ENCODE results near the gene RNF220. TPM values are rescaled to one million over a fixed set of nuclear protein-coding genes. Genes with fewer than 3 reads are reported as not detected.

The RNF220 gene
- total RNA-seq, 1 donor from 2014 or later, result 72.5 TPM

DNA sequence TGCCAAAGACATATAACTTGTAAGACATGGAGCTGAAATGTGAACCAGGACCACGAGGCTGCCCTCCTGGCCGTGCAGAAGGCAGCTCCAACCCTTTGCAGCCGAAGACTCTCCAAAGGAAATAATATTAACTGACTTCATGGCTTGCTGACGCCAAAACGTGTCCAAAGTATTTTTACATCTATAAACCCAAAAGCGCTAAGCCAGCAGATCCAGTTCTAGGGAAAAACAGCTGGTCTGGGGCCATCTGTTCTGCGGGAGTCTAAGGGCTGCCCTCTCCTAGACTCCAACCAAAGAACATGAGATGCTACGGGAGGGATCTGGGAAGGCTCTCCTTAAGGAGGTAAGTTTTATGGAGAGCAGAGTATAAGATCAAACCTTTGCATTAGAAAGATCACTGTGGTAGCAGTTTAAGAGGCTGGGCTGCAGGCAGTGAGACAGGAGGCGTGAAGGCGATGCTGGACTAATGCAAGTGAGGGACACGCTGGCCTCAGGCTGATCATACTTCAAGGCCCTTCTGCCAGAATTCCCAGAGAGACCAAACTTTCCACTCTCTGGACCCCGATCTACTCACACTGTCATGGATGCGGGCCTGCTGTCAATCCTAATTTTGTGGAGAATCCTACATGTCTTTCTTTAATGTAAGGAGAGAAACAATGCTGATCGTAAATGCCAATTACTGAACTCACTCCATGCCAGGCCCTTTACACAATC is 268.1 kb downstream of the RNF220 start:
- Histone ChIP-seq H3K27ac (peak overlapping the region; percentile 95), H3K9me3 (no peaks in the 10 kb centered on the region), H3K36me3 (no peaks in the 10 kb centered on the region), H3K27me3 (ENCODE audit: low read depth) (no peaks in the 10 kb centered on the region), H3K4me3 (peak overlapping the region; percentile 67), H3K4me1 (peaks cover 54% of the 10 kb centered on the region)
- ATAC-seq (no peak), DNase-seq (no peak)
- intact Hi-C loops (cut with DNase I), result no loop called here
- TF ChIP-seq, protein P1, sequence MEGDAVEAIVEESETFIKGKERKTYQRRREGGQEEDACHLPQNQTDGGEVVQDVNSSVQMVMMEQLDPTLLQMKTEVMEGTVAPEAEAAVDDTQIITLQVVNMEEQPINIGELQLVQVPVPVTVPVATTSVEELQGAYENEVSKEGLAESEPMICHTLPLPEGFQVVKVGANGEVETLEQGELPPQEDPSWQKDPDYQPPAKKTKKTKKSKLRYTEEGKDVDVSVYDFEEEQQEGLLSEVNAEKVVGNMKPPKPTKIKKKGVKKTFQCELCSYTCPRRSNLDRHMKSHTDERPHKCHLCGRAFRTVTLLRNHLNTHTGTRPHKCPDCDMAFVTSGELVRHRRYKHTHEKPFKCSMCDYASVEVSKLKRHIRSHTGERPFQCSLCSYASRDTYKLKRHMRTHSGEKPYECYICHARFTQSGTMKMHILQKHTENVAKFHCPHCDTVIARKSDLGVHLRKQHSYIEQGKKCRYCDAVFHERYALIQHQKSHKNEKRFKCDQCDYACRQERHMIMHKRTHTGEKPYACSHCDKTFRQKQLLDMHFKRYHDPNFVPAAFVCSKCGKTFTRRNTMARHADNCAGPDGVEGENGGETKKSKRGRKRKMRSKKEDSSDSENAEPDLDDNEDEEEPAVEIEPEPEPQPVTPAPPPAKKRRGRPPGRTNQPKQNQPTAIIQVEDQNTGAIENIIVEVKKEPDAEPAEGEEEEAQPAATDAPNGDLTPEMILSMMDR (IDR thresholded peaks at IDR 0.05), result no peak

GRCh38 chr1:44673675-44674112 is 268.6 kb downstream of the RNF220 start:
- DNase-seq (no peak), ATAC-seq (peak in 1 of 2 donors; percentile 1)
- Histone ChIP-seq H3K36me3 (no peaks in the 10 kb centered on the region), H3K27ac (peak overlapping the region; percentile 95), H3K9me3 (no peaks in the 10 kb centered on the region), H3K4me1 (peaks cover 55% of the 10 kb centered on the region), H3K27me3 (ENCODE audit: low read depth) (no peaks in the 10 kb centered on the region), H3K4me3 (peak overlapping the region; percentile 67)
- intact Hi-C loops (cut with DNase I), result no loop called here
- TF ChIP-seq, protein P1 (IDR thresholded peaks at IDR 0.05), result no peak

GRCh38 chr1:44674113-44675000 is 269.3 kb downstream of the RNF220 start, which contains the start of the genes ARMH1 and TMEM53:
Gene ARMH1 (plus strand): TSS chr1:44674714. CDS start chr1:44689698, 14,984 bp downstream.
Gene TMEM53 (minus strand): TSS chr1:44674481. CDS start chr1:44674391, 90 bp downstream.
- DNase-seq, result peak; percentile 99
- Histone ChIP-seq H3K27me3 (ENCODE audit: low read depth) (no peaks in the 10 kb centered on the region), H3K9me3 (no peaks in the 10 kb centered on the region), H3K27ac (peak within 1 kb of the TSS; percentile 95), H3K36me3 (no peaks in the 10 kb centered on the region), H3K4me1 (peaks cover 58% of the 10 kb centered on the region), H3K4me3 (peak within 1 kb of the TSS; percentile 67)
- peak; percentile 98 for ATAC-seq
- TF ChIP-seq, protein P1 (IDR thresholded peaks at IDR 0.05), result no peak
- intact Hi-C loops (cut with DNase I), result no loop called here

- Histone ChIP-seq H3K4me1 (peaks cover 58% of the 10 kb centered on the region), H3K4me3 (peak overlapping the region; percentile 67), H3K36me3 (no peaks in the 10 kb centered on the region), H3K27me3 (ENCODE audit: low read depth) (no peaks in the 10 kb centered on the region), H3K9me3 (no peaks in the 10 kb centered on the region), H3K27ac (peak overlapping the region; percentile 95)
- intact Hi-C loops (cut with DNase I), result no loop called here
- no peak for DNase-seq
- no peak for ATAC-seq
- TF ChIP-seq, protein P1 (IDR thresholded peaks at IDR 0.05), result no peak
Measured at GRCh38 chr1:44675186-44675585, 270.1 kb downstream of the RNF220 start.

GRCh38 chr1:44676484-44677200 is 271.6 kb downstream of the RNF220 start:
- Histone ChIP-seq H3K27ac (peak overlapping the region; percentile 95), H3K4me3 (no peak overlapping the region), H3K36me3 (no peaks in the 10 kb centered on the region), H3K4me1 (peaks cover 57% of the 10 kb centered on the region), H3K27me3 (ENCODE audit: low read depth) (no peaks in the 10 kb centered on the region), H3K9me3 (no peaks in the 10 kb centered on the region)
- intact Hi-C loops (cut with DNase I), result no loop called here
- DNase-seq, result no peak
- TF ChIP-seq, protein P1 (IDR thresholded peaks at IDR 0.05), result no peak
- ATAC-seq, result no peak

All from lower lobe of right lung (tissue), 2 donors.